Endothelial cell (in vitro differentiated cells): ENCODE data around the gene CDH6. TPM values are rescaled to one million over a fixed set of nuclear protein-coding genes. Genes with fewer than 3 reads are reported as not detected.

ENCODE experiments used
- DNase-seq: peaks from one replicate; pipeline ENCODE4 v3.0.0; 2021; ENCODE audit warnings: low spot score
- H3K27ac Mint-ChIP-seq: one replicate; pipeline ENCODE4 v1.8.0; 2021; ENCODE audit warnings: mixed read lengths, inconsistent platforms; ENCODE audit not compliant: unreplicated experiment
- H3K27me3 Mint-ChIP-seq: one replicate; pipeline ENCODE4 v1.8.0; 2021; ENCODE audit warnings: mild to moderate bottlenecking, moderate library complexity, mixed read lengths, inconsistent platforms; ENCODE audit not compliant: unreplicated experiment
- H3K36me3 Mint-ChIP-seq: one replicate; pipeline ENCODE4 v1.8.0; 2021; ENCODE audit warnings: mild to moderate bottlenecking, low read depth, mixed read lengths, inconsistent platforms; ENCODE audit not compliant: unreplicated experiment
- H3K4me1 Mint-ChIP-seq: one replicate; pipeline ENCODE4 v1.8.0; 2021; ENCODE audit warnings: mild to moderate bottlenecking, mixed read lengths, inconsistent platforms; ENCODE audit not compliant: unreplicated experiment
- H3K4me3 Mint-ChIP-seq: one replicate; pipeline ENCODE4 v1.8.0; 2021; ENCODE audit warnings: mild to moderate bottlenecking, mixed read lengths, inconsistent platforms; ENCODE audit not compliant: unreplicated experiment
- H3K9me3 Mint-ChIP-seq: one replicate; pipeline ENCODE4 v1.8.0; 2021; ENCODE audit warnings: mixed read lengths, inconsistent platforms; ENCODE audit not compliant: unreplicated experiment
- total RNA-seq: library from RNA; stranded (reverse); fragmentation: NEBNext Ultra II Directional; extraction: Animal tissue kit (Norgen Biotek cat#: 25700); gene quantifications from one replicate; pipeline ENCODE4 v1.2.1, GENCODE V29; 2021; ENCODE audit not compliant: unreplicated experiment
- TF ChIP-seq, protein P1 (sequence below): fragments of 200-600 bp; sonication (generic); IDR thresholded peaks from one replicate; pipeline ENCODE4 v1.5.0; 2021; ENCODE audit warnings: antibody characterized with exemption; ENCODE audit not compliant: unreplicated experiment

The CDH6 gene
- total RNA-seq, 1 donor from 2014 or later: 0.15 TPM

GRCh38 chr5:31362931-31363568 is 169.6 kb downstream of the CDH6 start:
- peaks cover 2% of the 10 kb centered on the region for H3K27me3 Mint-ChIP-seq
- TF ChIP-seq, protein P1, sequence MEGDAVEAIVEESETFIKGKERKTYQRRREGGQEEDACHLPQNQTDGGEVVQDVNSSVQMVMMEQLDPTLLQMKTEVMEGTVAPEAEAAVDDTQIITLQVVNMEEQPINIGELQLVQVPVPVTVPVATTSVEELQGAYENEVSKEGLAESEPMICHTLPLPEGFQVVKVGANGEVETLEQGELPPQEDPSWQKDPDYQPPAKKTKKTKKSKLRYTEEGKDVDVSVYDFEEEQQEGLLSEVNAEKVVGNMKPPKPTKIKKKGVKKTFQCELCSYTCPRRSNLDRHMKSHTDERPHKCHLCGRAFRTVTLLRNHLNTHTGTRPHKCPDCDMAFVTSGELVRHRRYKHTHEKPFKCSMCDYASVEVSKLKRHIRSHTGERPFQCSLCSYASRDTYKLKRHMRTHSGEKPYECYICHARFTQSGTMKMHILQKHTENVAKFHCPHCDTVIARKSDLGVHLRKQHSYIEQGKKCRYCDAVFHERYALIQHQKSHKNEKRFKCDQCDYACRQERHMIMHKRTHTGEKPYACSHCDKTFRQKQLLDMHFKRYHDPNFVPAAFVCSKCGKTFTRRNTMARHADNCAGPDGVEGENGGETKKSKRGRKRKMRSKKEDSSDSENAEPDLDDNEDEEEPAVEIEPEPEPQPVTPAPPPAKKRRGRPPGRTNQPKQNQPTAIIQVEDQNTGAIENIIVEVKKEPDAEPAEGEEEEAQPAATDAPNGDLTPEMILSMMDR: no peak
- H3K4me1 Mint-ChIP-seq: peaks cover 18% of the 10 kb centered on the region
- no peaks in the 10 kb centered on the region for H3K9me3 Mint-ChIP-seq
- H3K36me3 Mint-ChIP-seq: no peaks in the 10 kb centered on the region
- DNase-seq: no peak
- no peak overlapping the region for H3K27ac Mint-ChIP-seq
- no peak overlapping the region for H3K4me3 Mint-ChIP-seq

DNA sequence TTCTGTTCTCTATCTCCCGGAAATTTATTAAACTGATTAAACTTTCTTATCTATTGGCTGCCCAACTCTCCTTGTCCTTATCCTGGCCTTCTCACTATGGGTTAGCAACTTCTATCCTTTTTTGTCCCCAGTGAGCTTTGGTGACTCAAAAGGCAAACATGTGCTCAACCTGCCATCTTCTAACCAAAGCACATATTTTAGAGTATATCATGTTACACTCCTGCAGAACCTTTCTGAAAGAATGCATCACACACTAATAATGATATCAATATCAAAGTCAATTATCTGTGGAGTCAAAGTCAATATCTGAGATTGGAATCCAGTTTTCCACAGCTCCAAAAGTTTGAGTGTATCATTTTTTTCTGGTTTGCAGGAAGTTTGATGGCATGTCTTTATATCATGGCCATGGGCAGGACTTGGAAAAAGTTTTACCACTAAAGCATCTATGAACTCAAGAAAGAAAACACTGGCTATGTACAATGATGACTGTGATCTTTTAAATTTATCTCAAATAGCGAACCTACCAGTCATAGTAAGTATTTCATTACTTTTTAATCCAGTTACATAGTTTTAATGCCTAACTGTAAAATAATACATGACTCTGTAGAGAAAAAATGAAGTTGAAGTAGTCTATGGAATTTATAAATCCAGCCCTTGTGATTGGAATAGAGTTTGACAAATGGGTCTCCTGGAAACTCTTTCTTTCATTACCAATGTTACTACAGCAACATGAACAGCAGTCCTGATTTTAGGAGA is 171.6 kb downstream of the CDH6 start:
- Mint-ChIP-seq H3K27ac (no peak overlapping the region), H3K27me3 (peaks cover 2% of the 10 kb centered on the region), H3K9me3 (no peaks in the 10 kb centered on the region), H3K36me3 (no peaks in the 10 kb centered on the region), H3K4me3 (no peak overlapping the region), H3K4me1 (peaks cover 16% of the 10 kb centered on the region)
- TF ChIP-seq, protein P1: no peak
- DNase-seq: no peak

- no peak for DNase-seq
- Mint-ChIP-seq H3K4me1 (peaks cover 18% of the 10 kb centered on the region), H3K4me3 (no peak overlapping the region), H3K9me3 (no peaks in the 10 kb centered on the region), H3K27ac (no peak overlapping the region), H3K36me3 (no peaks in the 10 kb centered on the region), H3K27me3 (peaks cover 2% of the 10 kb centered on the region)
- TF ChIP-seq, protein P1: no peak
Observed at GRCh38 chr5:31365776-31366175, 172.3 kb downstream of the CDH6 start.

DNA sequence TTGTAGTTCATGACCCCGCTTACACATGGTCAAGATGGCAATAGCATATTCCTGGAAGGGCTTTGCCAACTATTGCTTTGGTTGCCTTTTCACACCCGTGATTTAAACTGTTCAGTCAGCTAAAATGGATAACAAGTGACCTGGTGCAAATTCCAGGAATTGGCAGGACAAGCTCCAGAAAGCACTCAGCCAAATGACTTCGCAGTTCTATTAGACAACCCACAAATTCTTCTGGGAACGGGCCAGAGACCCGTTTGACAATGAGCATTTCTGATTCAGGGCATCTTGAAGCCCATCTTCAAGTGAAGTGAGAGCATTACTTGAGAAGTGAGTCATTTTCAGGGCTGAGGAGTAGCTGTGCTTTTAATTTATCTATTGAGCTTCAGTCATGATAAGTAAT is 173.5 kb downstream of the CDH6 start:
- H3K27ac Mint-ChIP-seq: no peak overlapping the region
- peaks cover 20% of the 10 kb centered on the region for H3K4me1 Mint-ChIP-seq
- H3K36me3 Mint-ChIP-seq: no peaks in the 10 kb centered on the region
- TF ChIP-seq, protein P1: no peak
- no peak overlapping the region for H3K4me3 Mint-ChIP-seq
- H3K27me3 Mint-ChIP-seq: peaks cover 5% of the 10 kb centered on the region
- H3K9me3 Mint-ChIP-seq: no peaks in the 10 kb centered on the region
- DNase-seq: no peak

DNA sequence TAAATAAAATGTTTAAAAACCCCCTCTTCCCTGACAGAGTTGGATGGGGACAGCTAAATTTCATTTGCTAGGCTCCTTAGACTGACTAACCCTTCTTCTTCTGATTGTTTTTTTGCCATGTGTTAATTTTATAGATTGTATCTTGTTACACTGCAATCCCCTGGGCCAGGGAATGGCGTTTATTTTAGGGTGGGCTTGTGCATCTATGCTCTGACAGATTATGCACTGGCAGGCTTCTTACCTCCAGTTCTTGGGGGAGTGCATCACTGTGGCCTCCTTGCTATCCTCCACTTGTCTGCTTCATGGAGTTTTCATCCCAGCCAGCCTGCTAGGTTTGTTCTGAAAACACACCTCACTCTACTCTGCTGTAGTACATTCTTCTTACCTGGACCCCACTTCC is 178.6 kb downstream of the CDH6 start:
- DNase-seq: no peak
- Mint-ChIP-seq H3K27me3 (peaks cover 3% of the 10 kb centered on the region), H3K4me1 (peaks cover 16% of the 10 kb centered on the region), H3K4me3 (no peak overlapping the region), H3K9me3 (no peaks in the 10 kb centered on the region), H3K36me3 (no peaks in the 10 kb centered on the region), H3K27ac (no peak overlapping the region)
- TF ChIP-seq, protein P1: no peak
